Endothelial cell of umbilical vein (primary cell): Measurements from ENCODE around the gene IQGAP1. TPM values are rescaled to one million over a fixed set of nuclear protein-coding genes. Genes with fewer than 3 reads are reported as not detected.

Source experiments
- BruUV-seq: library from RNA; stranded (reverse); fragments of 400-500 nt; replicated peaks from 2 replicates; lab custom pipeline; 2021; lab: Mats Ljungman, UMichigan
- CTCF ChIA-PET: fragments of 300-600, 350-600 bp; sonication (Branson Sonifier 250); formaldehyde crosslinking; loops from one replicate; lab custom pipeline; 2021; ENCODE audit warnings: antibody characterized with exemption, inconsistent platforms; lab: Charles Lee
- POLR2A ChIA-PET: fragments of 300-600, 350-600 bp; sonication (Branson Sonifier 250); formaldehyde crosslinking; loops from one replicate; lab custom pipeline; 2021; ENCODE audit warnings: antibody characterized with exemption, inconsistent platforms; lab: Charles Lee
- DNase-seq: peaks from one replicate; pipeline ENCODE4 v3.0.0-alpha.2; 2011; ENCODE audit warnings: low read depth, low spot score
- FAIRE-seq: peaks from 2 replicates; lab custom pipeline; 2011; peaks lifted over from hg19 to GRCh38; lab: Jason Lieb, UNC
- H2AFZ ChIP-seq: 2 replicates; pipeline ENCODE4 v1.6.0; 2012; ENCODE audit warnings: low read depth, low read length, control low read depth, inconsistent platforms
- H3K27ac ChIP-seq: 2 replicates; pipeline ENCODE4 v1.5.1; 2011; ENCODE audit warnings: low read depth, mild to moderate bottlenecking, control low read depth, low read length, moderate library complexity; ENCODE audit not compliant: insufficient read depth
- H3K27me3 ChIP-seq, 2 experiments: 2 replicates each; pipeline versions ENCODE4 v1.6.0 to v1.6.1; 2011; ENCODE audit warnings: low read length in 2 of 2, mixed read lengths in 1 of 2; ENCODE audit not compliant: control insufficient read depth in 2 of 2, insufficient read depth in 2 of 2
- H3K36me3 ChIP-seq, 2 experiments: 2 replicates in 1 of 2; 3 replicates in 1 of 2; pipeline ENCODE4 v1.5.1; 2011; ENCODE audit warnings: low read length in 2 of 2, mild to moderate bottlenecking in 1 of 2, moderate library complexity in 1 of 2; ENCODE audit not compliant: control insufficient read depth in 2 of 2, insufficient read depth in 2 of 2; ENCODE audit errors: extremely low read depth in 1 of 2
- H3K4me1 ChIP-seq: 3 replicates; pipeline ENCODE4 v1.5.1; 2011; ENCODE audit warnings: mild to moderate bottlenecking, low read length; ENCODE audit not compliant: control insufficient read depth, insufficient read depth; ENCODE audit errors: extremely low read depth
- H3K4me2 ChIP-seq: 2 replicates; pipeline ENCODE4 v1.6.1; 2011; ENCODE audit warnings: low read length, control low read depth, mixed read lengths; ENCODE audit not compliant: insufficient read depth
- H3K4me3 ChIP-seq, 3 experiments: fragments of 200-600 bp in 1 of 3; sonication (generic), shearing (Covaris generic) in 1 of 3; replicated peaks in 1 of 3; 2 replicates each; pipeline ENCODE4 v1.5.1; 2011 to 2016; ENCODE audit warnings: control low read depth in 3 of 3, low read length in 3 of 3, mild to moderate bottlenecking in 2 of 3, inconsistent platforms in 1 of 3, low read depth in 1 of 3, moderate library complexity in 1 of 3; ENCODE audit not compliant: insufficient read depth in 1 of 3
- H3K79me2 ChIP-seq: 2 replicates; pipeline ENCODE4 v1.6.0; 2012; ENCODE audit warnings: low read length, inconsistent platforms; ENCODE audit not compliant: control insufficient read depth, insufficient read depth
- H3K9ac ChIP-seq: replicated peaks from 2 replicates; pipeline ENCODE3; 2011; ENCODE audit warnings: low read length, control low read depth; ENCODE audit not compliant: insufficient read depth; ENCODE audit errors: extremely low read depth
- H3K9me1 ChIP-seq: replicated peaks from 3 replicates; pipeline ENCODE4 v1.6.0; 2011; ENCODE audit warnings: mild to moderate bottlenecking, low read length; ENCODE audit not compliant: control insufficient read depth, insufficient read depth; ENCODE audit errors: extremely low read depth
- H3K9me3 ChIP-seq: replicated peaks from 2 replicates; pipeline ENCODE4 v1.5.1; 2012; ENCODE audit warnings: low read length, inconsistent platforms; ENCODE audit not compliant: control insufficient read depth, insufficient read depth
- H4K20me1 ChIP-seq: replicated peaks from 2 replicates; pipeline ENCODE3; 2011; ENCODE audit warnings: mild to moderate bottlenecking, low read length; ENCODE audit not compliant: control insufficient read depth, insufficient read depth; ENCODE audit errors: extremely low read depth
- CTCF ChIP-seq, 2 donors: IDR thresholded peaks; 1 replicate in 1 of 2; 2 replicates in 1 of 2; pipeline ENCODE4 v1.5.1; 2011; ENCODE audit warnings: low read length in 2 of 2, mild to moderate bottlenecking in 2 of 2, moderate library complexity in 2 of 2, control low read depth in 1 of 2, inconsistent platforms in 1 of 2, low read depth in 1 of 2; ENCODE audit not compliant: insufficient read depth in 1 of 2; ENCODE audit errors: extremely low read depth in 1 of 2
- EZH2 ChIP-seq: IDR thresholded peaks from 2 replicates; pipeline ENCODE4 v1.6.1; 2012; ENCODE audit warnings: borderline replicate concordance, low read depth, mild to moderate bottlenecking, moderate library complexity, low read length, inconsistent platforms; ENCODE audit not compliant: severe bottlenecking
- FOS ChIP-seq: IDR thresholded peaks from 2 replicates; pipeline ENCODE4 v1.6.1; 2011; ENCODE audit warnings: mild to moderate bottlenecking, low read length, moderate library complexity, borderline replicate concordance; ENCODE audit not compliant: insufficient read depth
- GATA2 ChIP-seq: IDR thresholded peaks from 2 replicates; pipeline ENCODE4 v1.7.0; 2011; ENCODE audit warnings: low read depth, mild to moderate bottlenecking, moderate library complexity, mixed read lengths, low read length; ENCODE audit not compliant: insufficient read length, insufficient read depth
- JUN ChIP-seq: IDR thresholded peaks from 2 replicates; pipeline ENCODE4 v1.6.1; 2011; ENCODE audit warnings: borderline replicate concordance, low read depth; ENCODE audit not compliant: insufficient read length, insufficient read depth
- MAX ChIP-seq: IDR thresholded peaks from 2 replicates; pipeline ENCODE4 v1.6.1; 2011; ENCODE audit not compliant: insufficient read depth, insufficient read length
- MYC ChIP-seq: IDR thresholded peaks from one replicate; pipeline ENCODE4 v1.6.1; 2011; ENCODE audit warnings: mild to moderate bottlenecking, low read depth, low read length
- POLR2A ChIP-seq: IDR thresholded peaks from 2 replicates; pipeline ENCODE4 v1.6.1; 2012; ENCODE audit warnings: low read depth, mild to moderate bottlenecking, control low read depth, low read length
- POLR2AphosphoS5 ChIP-seq: IDR thresholded peaks from 2 replicates; pipeline ENCODE4 v1.6.1; 2012; ENCODE audit warnings: low read depth, mild to moderate bottlenecking, control low read depth, low read length, moderate library complexity; ENCODE audit not compliant: insufficient read depth
- dilution Hi-C: fragments of 300-500 bp; cut with MboI; formaldehyde crosslinking; loops from one replicate; pipeline ENCODE4 v1.15.0; 2019; ENCODE audit warnings: low sequenced_read_pairs; ENCODE audit not compliant: extremely low pct_ligation_motif_present
- intact Hi-C: fragments of 100-400 bp; cut with micrococcal nuclease; formaldehyde crosslinking; loops from one replicate; pipeline ENCODE4 v1.10.0; 2022
- polyA plus RNA-seq, 4 experiments: library from polyadenylated mRNA; depleted of rRNA in 3 of 4; stranded (reverse) in 3 of 4; unstranded in 1 of 4; fragments of >200 nt; gene quantifications; 2 replicates each; pipeline versions ENCODE4 v1.2.1 to v1.2.3, GENCODE V29; 2011 to 2012; ENCODE audit warnings: missing spikeins in 1 of 4
- total RNA-seq: library from RNA; stranded (reverse); gene quantifications from 2 replicates; pipeline ENCODE4 v1.2.3, GENCODE V29; 2021

Gene IQGAP1
- total and polyA plus RNA-seq, 2 donors (not counting 3 experiments of a cell fraction or from before 2014, with no cell fraction given) = 82.2 to 258 TPM

- Histone ChIP-seq H3K9me1 (no peaks in the 10 kb centered on the region), H3K9me3 (no peaks in the 10 kb centered on the region), H3K36me3 (peaks cover 12 to 28% of the 10 kb centered on the region in 2 experiments), H3K27me3 (no peaks in the 10 kb centered on the region), H2AFZ (no peak overlapping the region), H3K27ac (no peak overlapping the region), H3K9ac (no peak overlapping the region), H3K79me2 (peaks cover 6% of the 10 kb centered on the region), H4K20me1 (no peaks in the 10 kb centered on the region), H3K4me2 (no peak overlapping the region), H3K4me3 (no peak overlapping the region), H3K4me1 (peaks cover 23% of the 10 kb centered on the region)
- ChIA-PET CTCF (no interaction called here), POLR2A (no interaction called here)
- intact Hi-C loops (no loop called here), dilution Hi-C loops (no loop called here)
- TF ChIP-seq POLR2A (no peak), JUN (no peak), GATA2 (no peak), POLR2AphosphoS5 (no peak), FOS (no peak), CTCF (IDR thresholded peaks at IDR 0.05; ENCODE audit: extremely low read depth in 1 of 2, insufficient read depth in 1 of 2, low read depth in 1 of 2, low read length in 2 of 2) (no peak), MAX (no peak), EZH2 (no peak), MYC (no peak)
- BruUV-seq = no TSS peak
- DNase-seq (no peak), FAIRE-seq (no peak)
Measured at GRCh38 chr15:90456236-90456635, 68.2 kb downstream of the IQGAP1 start.
